GM18873 (cell line): ENCODE data around the gene IL13RA1.
"Not testable (repeated sequence)": the region's sequence is repeated elsewhere in the genome, so short reads cannot be mapped to it uniquely, and the experiment has no call there.

Experiments
- ATAC-seq: cut with Tn5 transposase; IDR thresholded peaks from one replicate; pipeline ENCODE4 v1.9.1; 2021; ENCODE audit warnings: mild to moderate bottlenecking, moderate library complexity, moderate number of reproducible peaks; ENCODE audit not compliant: unreplicated experiment, low FRiP score

Gene IL13RA1

DNA sequence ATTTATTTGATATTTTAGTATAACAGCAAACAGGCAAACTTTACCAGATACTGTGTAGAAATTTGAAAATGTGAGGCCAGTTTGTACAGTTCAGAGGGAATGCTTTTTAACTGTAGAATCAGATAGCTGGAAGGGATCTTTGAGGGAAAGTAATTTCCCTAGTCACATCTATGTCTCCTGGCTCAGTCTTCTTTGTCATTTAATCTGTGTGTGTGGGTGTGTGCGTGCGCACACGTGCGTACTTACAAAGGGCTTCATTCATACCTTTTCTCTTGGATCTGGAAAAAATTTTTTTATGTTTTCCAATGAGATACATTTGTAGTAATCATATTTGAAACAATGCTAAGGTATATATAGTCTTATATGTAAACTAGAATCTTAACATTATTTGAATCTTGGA, 44.6 kb downstream of the IL13RA1 start:
- ATAC-seq: no peak

DNA sequence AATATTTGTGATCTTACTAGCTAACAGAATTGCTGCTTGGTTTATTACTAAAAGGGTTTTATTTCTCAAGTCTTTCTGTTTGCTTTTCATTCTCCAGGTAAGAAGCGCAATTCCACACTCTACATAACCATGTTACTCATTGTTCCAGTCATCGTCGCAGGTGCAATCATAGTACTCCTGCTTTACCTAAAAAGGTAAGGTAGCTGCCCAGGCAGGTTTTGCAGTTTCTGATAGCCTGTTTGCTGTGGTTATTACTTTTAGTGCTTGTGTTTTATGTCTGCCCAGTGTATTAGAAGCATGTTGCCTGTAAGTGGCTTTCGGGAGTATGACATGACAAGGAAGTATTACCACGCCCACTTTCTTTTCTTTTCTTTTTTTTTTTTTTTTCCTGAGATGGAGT, 46.4 kb downstream of the IL13RA1 start:
- no peak for ATAC-seq

GRCh38 chrX:118779581-118779980, 52.2 kb downstream of the IL13RA1 start:
- no peak for ATAC-seq

DNA sequence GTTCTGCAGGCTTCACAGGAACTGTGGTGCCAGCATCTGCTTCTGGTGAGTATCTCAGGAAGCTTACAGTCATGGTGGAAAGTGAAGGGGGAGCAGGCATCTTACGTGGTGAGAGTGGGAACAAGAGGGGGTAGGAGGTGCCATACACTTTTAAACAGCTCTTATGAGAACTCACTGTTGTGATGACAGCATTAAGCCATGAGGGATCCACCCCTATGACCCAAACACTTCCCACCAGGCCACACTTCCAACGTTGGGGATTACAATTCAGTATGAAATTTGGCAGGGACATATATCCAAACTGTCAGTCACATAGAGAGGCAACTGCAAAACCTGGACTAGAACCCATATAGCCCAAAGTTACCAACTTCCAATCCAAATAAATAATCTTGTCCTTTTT, 53.1 kb downstream of the IL13RA1 start:
- ATAC-seq: no peak

- ATAC-seq: no peak
Measured at GRCh38 chrX:118780911-118781310, 53.5 kb downstream of the IL13RA1 start.

- no peak for ATAC-seq
Measured at GRCh38 chrX:118795528-118796280, 68.3 kb downstream of the IL13RA1 start.

GRCh38 chrX:118802857-118803256, 75.5 kb downstream of the IL13RA1 start:
- no peak for ATAC-seq

DNA sequence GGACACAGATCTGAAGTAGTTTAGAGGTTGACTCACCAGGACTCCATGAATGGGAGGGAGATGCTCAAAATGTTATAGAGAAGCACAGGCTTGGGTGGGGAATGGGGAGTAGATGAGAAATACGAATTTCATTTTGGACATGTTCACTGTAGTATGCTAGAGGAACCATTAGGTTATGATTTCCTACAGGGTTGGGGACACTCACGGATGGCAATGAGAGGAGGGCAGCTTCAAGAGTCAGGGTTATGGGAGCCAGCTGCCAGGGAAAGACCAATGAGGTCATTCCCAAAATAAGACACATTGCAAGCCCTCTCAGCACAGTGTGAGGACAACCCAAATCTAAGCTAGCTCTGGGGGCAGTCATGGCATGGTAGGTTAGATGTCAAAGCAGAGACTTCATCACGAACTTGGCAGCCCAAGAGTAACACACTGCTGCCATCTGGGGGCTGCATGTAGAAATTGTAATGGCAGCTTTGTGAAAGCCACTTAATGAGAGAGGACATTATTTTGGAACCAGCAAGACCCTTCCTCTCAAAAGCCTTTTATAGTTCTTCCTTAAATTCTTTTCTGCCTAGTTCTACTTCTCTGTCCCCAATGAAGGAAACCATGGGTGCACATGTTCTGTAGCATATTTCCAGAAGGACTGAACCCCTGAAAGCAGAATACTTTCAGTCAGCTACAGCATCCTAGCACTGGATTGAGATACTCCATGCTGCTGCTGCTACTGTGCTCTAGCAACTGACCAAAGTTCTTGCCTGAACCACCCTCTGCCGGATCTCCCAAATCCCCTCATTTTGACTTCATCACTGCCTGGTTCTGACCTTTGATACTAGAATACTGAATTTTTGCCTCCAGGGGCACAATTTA, 80.0 kb downstream of the IL13RA1 start:
- no peak for ATAC-seq

- not testable (repeated sequence) for ATAC-seq
Measured at GRCh38 chrX:118817257-118817656, 89.9 kb downstream of the IL13RA1 start.

DNA sequence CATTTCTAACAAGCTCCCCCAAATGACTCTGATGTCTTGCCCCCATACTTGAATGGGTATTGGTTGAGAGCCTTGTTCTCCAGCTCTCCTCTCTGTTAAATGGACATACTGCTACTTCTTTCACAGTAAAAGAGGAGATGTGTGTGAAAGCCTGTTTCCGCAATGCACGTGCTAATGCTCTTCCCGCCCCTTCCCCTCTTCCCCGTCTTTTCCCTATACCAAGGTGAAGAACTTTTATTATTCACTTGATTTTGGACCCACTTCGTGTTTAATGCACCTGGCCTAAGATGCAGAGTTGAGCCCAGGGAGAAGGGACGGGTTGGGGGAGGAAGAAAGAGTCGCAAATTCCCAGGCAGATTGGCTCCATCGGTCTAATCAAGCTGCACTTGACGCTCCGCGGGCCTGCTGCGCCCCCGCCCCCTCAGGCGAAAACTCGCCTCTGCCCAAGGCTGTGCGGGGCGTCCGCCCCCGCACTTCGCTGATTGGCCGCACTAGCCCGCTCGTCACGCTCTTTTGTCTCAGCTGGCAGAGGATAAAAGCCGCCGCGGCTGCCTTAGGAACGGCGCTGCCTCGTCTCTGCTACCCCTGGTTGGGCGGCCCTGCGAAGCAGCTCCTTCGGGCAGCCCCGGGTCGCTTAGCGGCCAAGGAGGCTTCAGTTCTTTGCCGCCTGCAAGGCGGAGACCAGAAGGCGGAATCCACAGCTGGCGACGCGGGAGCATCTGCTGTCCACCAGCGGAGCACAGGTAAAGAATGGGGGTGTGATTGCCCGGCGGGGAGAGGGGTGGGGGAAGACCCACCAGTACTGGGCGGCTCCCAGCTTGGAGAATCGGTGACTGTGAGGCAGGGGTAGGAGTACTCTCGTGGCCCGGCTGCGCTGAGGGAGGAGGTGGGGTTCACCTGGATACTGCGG, 96.1 kb downstream of the IL13RA1 start, which contains the start of gene ZCCHC12:
Gene ZCCHC12 (plus strand): TSS at position 562 of the 910 bp plus-strand sequence. CDS start 1,421 bp downstream, outside the sequence.
- ATAC-seq: no peak

DNA sequence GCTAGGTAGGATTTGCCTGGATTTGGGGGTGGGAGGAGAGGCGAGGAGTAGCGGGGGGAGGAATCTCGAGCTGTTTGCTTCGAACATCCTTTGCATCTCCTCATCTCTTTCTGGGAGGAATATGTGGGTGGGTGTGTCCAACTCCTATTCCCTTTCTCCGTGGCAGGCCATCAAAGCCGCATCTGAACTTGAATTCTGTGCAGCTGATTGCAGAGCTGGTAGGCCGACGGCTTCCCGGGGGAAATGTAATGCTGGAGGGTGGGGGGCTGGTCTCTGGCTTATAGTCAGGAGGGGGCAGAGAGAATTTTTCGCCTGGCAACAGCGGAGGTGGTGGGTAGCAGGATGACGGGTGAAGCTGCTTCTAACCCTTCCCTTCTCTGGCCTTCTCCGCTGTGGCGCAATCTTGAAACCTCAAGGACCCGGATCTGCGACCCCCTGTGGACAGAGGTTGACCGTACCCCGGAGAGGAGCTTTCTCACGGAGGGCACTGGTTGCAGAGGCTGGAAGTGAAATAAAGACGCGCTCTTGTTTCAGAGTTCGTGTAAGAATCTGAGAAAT, 96.8 kb downstream of the IL13RA1 start:
- no peak for ATAC-seq

- ATAC-seq: no peak
Measured at GRCh38 chrX:118825227-118825626, 97.8 kb downstream of the IL13RA1 start.

DNA sequence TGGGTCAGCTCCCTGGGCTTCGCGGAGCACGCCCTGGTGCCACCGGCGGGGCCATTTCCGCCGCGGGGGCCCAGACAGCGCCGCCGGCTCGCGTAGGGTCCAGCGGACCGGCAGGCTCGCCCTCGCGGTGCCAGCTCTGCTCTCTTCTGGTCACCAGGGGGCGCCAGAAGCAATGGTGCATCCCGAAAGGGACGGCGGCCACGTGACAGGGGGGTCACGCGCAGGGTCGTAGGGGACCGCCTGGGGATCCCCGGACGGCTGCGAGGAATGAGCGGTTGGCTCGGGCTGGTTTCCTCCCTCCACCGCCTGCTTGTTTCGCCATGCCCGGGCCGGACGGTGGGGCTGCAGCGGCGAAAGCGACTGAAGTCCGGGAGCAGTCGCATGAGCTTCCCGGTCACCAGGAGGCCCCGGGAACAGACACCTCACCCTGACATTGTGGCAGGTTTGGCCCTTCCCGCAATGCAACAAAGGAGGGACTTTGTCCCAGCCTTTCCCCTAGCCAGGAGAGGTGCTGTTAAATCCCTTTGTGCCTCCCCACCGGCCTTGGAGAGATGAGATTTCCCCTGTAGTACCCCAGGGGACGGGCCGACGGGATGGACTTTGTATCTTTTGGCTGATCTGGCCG, 112.0 kb downstream of the IL13RA1 start:
- ATAC-seq: peak; percentile 60
